COR-L47 (cell line): ENCODE measurements around the gene EPB41L1.

Source experiments
- DNase-seq: peaks from one replicate; lab custom pipeline; 2025; lab: John Stamatoyannopoulos, UW

Gene EPB41L1

DNA sequence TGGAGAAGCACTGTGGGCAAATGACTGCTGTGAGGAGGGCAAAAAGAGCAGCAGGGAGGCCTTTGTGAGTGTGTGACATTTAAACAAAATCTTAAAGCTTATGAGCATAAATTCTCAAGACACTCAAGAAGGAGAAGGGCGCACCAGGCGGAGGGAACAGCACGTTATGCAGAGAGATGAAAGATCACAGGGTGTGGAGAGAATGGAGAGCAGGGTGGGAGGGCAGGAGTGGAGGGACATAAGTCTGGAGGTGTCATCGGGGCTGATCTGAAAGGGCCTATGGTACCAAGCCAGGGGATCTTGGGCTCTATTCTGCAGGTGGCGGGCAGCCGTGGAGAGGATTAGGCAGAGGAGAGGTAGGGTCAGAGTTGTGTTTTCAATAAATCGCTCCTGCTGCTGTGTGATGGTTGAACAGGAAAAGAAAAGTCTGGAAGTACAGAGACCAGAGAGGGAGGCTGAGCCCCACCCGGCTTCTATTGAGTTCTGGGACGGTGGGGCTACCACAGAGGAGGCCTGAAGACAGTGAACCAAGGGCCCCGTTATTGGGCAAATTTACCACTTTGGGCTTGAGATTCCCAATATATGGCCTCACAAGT lies 127.3 kb downstream of the EPB41L1 start:
- DNase-seq = no peak
